Activated CD8-positive, alpha-beta T cell treated with anti-CD3 and anti-CD28 coated beads for 36 hours (primary cell): ENCODE measurements around the gene FSHR. TPM values are rescaled to one million over a fixed set of nuclear protein-coding genes. Genes with fewer than 3 reads are reported as not detected.

Experiments used
- ATAC-seq: fragments of 200-7000 bp; cut with Tn5 transposase; one replicate; pipeline ENCODE4 v1.10.0; 2021; ENCODE audit warnings: mild to moderate bottlenecking, moderate library complexity
- CTCF ChIA-PET: fragments of 350-600 bp; sonication (Branson Sonifier 250); formaldehyde crosslinking; loops from one replicate; lab custom pipeline; 2021; ENCODE audit warnings: antibody characterized with exemption; lab: Charles Lee
- POLR2A ChIA-PET: fragments of 350-600 bp; sonication (Branson Sonifier 250); formaldehyde crosslinking; loops from one replicate; lab custom pipeline; 2021; ENCODE audit warnings: antibody characterized with exemption; lab: Charles Lee
- DNase-seq: peaks from one replicate; pipeline ENCODE4 v3.0.0-alpha.2; 2020
- H3K27ac Mint-ChIP-seq: one replicate; pipeline ENCODE4 v1.8.0; 2021; ENCODE audit warnings: mild to moderate bottlenecking, mixed read lengths
- H3K27me3 Mint-ChIP-seq: one replicate; pipeline ENCODE4 v1.8.0; 2021; ENCODE audit warnings: mixed read lengths
- H3K36me3 Mint-ChIP-seq: one replicate; pipeline ENCODE4 v1.8.0; 2021; ENCODE audit warnings: low read depth, mixed read lengths
- H3K4me1 Mint-ChIP-seq: one replicate; pipeline ENCODE4 v1.8.0; 2021; ENCODE audit warnings: low read depth, mixed read lengths
- H3K4me3 Mint-ChIP-seq: one replicate; pipeline ENCODE4 v1.8.0; 2021; ENCODE audit warnings: mild to moderate bottlenecking, moderate library complexity, mixed read lengths
- H3K9me3 Mint-ChIP-seq: one replicate; pipeline ENCODE4 v1.8.0; 2021; ENCODE audit warnings: mixed read lengths
- intact Hi-C: fragments of 100-400 bp; cut with micrococcal nuclease; formaldehyde crosslinking; loops from one replicate; pipeline ENCODE4 v1.10.0; 2022
- total RNA-seq, 2 experiments: library from RNA; stranded (reverse); gene quantifications; one replicate each; pipeline ENCODE4 v1.2.3, GENCODE V29; 2021
- TF ChIP-seq, protein P1 (sequence below): fragments of 200-600 bp; IDR thresholded peaks from one replicate; pipeline ENCODE4 v1.8.0; 2022; ENCODE audit warnings: antibody characterized with exemption, mild to moderate bottlenecking

Gene FSHR
- total RNA-seq, 2 experiments from 2014 or later, result not detected

DNA sequence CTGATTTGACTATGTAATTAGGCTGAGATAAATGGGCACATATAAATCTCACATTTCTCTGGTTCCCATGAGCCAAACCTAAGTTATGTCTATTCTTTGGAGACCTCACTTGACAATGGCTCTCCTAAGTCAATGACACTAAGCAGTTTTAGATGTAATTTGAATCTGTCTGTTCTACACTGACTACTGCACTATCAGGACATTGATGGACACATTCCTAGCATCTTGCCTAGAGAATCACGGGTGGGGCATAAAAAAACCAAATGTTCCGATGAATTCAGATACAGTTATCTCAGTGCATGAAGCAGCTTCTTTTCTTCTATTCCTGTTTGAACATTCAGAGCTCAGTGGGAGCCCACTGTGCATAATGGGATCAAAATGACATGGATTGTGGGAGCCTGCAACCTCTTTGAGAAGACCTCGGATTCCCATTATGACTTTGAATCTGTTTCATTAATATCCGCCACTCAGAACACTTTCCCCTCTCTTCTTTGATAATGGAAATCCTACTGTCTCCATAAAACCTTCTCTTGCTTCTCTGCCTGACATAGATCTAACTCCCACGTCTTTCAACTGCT lies 110.8 kb downstream of the FSHR start:
- ChIA-PET POLR2A (no interaction called here), CTCF (no interaction called here)
- Mint-ChIP-seq H3K4me3 (no peak overlapping the region), H3K9me3 (no peaks in the 10 kb centered on the region), H3K4me1 (no peaks in the 10 kb centered on the region), H3K36me3 (no peaks in the 10 kb centered on the region), H3K27ac (no peak overlapping the region), H3K27me3 (no peaks in the 10 kb centered on the region)
- TF ChIP-seq, protein P1, sequence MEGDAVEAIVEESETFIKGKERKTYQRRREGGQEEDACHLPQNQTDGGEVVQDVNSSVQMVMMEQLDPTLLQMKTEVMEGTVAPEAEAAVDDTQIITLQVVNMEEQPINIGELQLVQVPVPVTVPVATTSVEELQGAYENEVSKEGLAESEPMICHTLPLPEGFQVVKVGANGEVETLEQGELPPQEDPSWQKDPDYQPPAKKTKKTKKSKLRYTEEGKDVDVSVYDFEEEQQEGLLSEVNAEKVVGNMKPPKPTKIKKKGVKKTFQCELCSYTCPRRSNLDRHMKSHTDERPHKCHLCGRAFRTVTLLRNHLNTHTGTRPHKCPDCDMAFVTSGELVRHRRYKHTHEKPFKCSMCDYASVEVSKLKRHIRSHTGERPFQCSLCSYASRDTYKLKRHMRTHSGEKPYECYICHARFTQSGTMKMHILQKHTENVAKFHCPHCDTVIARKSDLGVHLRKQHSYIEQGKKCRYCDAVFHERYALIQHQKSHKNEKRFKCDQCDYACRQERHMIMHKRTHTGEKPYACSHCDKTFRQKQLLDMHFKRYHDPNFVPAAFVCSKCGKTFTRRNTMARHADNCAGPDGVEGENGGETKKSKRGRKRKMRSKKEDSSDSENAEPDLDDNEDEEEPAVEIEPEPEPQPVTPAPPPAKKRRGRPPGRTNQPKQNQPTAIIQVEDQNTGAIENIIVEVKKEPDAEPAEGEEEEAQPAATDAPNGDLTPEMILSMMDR, result no peak
- intact Hi-C loops, result no loop called here
- DNase-seq (no peak), ATAC-seq (no peak)

DNA sequence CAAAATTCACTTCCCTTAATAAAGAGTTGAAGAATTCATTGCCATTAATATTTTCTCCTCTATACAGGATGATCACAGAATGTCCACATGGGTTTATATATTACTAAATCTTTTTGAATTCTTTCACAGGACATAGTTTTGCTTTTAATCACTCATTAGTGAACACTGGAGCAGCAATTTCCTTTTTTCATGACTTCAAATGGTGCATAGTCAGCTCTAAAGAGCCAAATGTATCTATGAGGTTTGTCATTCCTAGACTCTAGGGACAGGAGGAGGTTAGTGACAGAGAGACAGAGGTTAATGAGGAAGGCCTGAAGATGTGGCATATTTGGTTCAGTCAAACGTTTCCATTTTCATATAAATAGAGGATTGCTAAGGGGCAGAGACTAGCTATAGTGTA lies 111.8 kb downstream of the FSHR start:
- H3K27me3 Mint-ChIP-seq, result no peaks in the 10 kb centered on the region
- no peak overlapping the region for H3K27ac Mint-ChIP-seq
- CTCF ChIA-PET, result no interaction called here
- no peak overlapping the region for H3K4me3 Mint-ChIP-seq
- DNase-seq (no peak), ATAC-seq (no peak)
- TF ChIP-seq, protein P1, result no peak
- no peaks in the 10 kb centered on the region for H3K36me3 Mint-ChIP-seq
- H3K9me3 Mint-ChIP-seq, result no peaks in the 10 kb centered on the region
- H3K4me1 Mint-ChIP-seq, result no peaks in the 10 kb centered on the region
- intact Hi-C loops, result no loop called here
- POLR2A ChIA-PET, result no interaction called here

DNA sequence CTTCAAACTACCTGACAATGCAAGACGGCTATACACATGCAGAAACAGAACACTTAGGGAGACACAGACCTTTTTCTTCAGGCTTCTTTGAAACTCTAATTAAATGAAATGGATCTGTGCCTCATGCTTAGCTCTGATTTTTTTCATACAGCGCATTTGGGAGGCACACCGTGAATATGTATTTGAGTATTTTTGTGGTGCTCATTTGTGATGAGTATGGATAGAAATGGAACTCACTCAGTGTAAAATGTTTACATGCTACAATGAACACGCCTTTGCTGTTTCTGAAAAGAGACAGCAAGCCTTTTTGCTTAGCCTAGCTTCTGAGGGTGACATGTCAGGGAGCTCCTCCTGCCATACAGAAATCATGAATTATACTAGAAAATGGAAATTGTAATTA lies 113.3 kb downstream of the FSHR start:
- intact Hi-C loops, result no loop called here
- ChIA-PET CTCF (no interaction called here), POLR2A (no interaction called here)
- no peak overlapping the region for H3K4me3 Mint-ChIP-seq
- no peak overlapping the region for H3K27ac Mint-ChIP-seq
- no peaks in the 10 kb centered on the region for H3K9me3 Mint-ChIP-seq
- ATAC-seq (no peak), DNase-seq (no peak)
- H3K36me3 Mint-ChIP-seq, result no peaks in the 10 kb centered on the region
- TF ChIP-seq, protein P1, result no peak
- no peaks in the 10 kb centered on the region for H3K4me1 Mint-ChIP-seq
- H3K27me3 Mint-ChIP-seq, result no peaks in the 10 kb centered on the region

DNA sequence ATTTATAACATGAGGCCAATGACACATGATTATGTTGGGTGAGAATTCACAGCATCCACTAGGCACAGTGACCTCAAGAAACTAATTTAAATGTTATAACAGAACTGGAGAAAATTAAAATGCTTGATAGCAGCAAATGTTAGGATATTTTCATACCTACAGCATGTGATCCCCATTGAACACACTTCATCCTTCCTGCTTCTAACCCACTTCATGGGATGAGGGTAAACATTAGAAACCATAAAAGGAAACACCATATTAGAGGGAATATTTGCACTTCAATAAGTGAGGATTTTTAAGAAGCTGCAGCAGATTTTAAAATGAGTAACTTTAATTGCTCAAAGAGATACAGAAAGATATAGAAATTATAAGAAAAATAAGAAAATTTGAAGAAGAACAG lies 117.1 kb downstream of the FSHR start:
- Mint-ChIP-seq H3K9me3 (no peaks in the 10 kb centered on the region), H3K4me3 (no peak overlapping the region), H3K4me1 (no peaks in the 10 kb centered on the region), H3K27ac (no peak overlapping the region), H3K36me3 (no peaks in the 10 kb centered on the region), H3K27me3 (no peaks in the 10 kb centered on the region)
- ChIA-PET POLR2A (no interaction called here), CTCF (no interaction called here)
- ATAC-seq (no peak), DNase-seq (no peak)
- intact Hi-C loops, result no loop called here
- TF ChIP-seq, protein P1, result no peak

DNA sequence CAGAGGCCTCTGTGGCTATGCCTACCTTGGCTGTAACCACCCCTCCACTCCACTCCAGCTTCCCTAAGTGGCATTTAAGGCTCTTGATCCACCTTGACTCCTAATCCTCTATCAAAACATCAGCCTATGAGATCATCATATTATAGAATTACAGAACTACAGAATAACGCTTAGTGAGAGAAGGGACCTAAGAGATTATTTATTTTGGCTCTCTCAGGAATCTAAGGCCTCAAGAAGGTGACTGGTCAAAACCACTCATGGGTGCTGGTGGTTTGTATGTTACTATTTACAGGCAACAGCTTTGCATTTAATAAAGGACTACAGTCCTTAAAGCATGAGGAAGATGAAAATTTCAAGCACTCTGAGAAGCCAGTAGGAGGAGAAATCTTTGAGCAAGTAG lies 118.8 kb downstream of the FSHR start:
- Mint-ChIP-seq H3K9me3 (no peaks in the 10 kb centered on the region), H3K4me3 (no peak overlapping the region), H3K27me3 (no peaks in the 10 kb centered on the region), H3K4me1 (no peaks in the 10 kb centered on the region), H3K27ac (no peak overlapping the region), H3K36me3 (no peaks in the 10 kb centered on the region)
- ChIA-PET POLR2A (no interaction called here), CTCF (no interaction called here)
- intact Hi-C loops, result no loop called here
- TF ChIP-seq, protein P1, result no peak
- ATAC-seq (no peak), DNase-seq (no peak)
